GM23338 (cell line): ENCODE measurements around the gene OTUD3. TPM values are rescaled to one million over a fixed set of nuclear protein-coding genes. Genes with fewer than 3 reads are reported as not detected.

Experiments
- ATAC-seq: fragments of 200-7000 bp; cut with Tn5 transposase; 3 replicates; pipeline ENCODE4 v1.9.1; 2020
- DNase-seq: peaks from one replicate; pipeline ENCODE4 v3.0.0-alpha.2; 2015; ENCODE audit warnings: low spot score
- H2AFZ ChIP-seq: fragments of 200-600 bp; sonication (generic); 2 replicates; pipeline ENCODE4 v1.8.0; 2016; ENCODE audit warnings: antibody characterized with exemption, mild to moderate bottlenecking, moderate library complexity
- H3F3A ChIP-seq: fragments of 200-600 bp; sonication (generic); replicated peaks from 2 replicates; pipeline ENCODE4 v1.8.0; 2017; ENCODE audit warnings: antibody characterized with exemption, mixed run types, low read depth
- H3K27ac ChIP-seq: fragments of 200-600 bp; sonication (generic); 2 replicates; pipeline ENCODE4 v1.6.1; 2016; ENCODE audit warnings: low read depth
- H3K27me3 ChIP-seq: fragments of 200-600 bp; sonication (generic); 2 replicates; pipeline ENCODE4 v1.8.0; 2016; ENCODE audit warnings: mild to moderate bottlenecking, mixed run types, moderate library complexity; ENCODE audit not compliant: insufficient read depth
- H3K36me3 ChIP-seq: fragments of 200-600 bp; sonication (generic); 2 replicates; pipeline ENCODE4 v1.8.0; 2016; ENCODE audit warnings: mild to moderate bottlenecking; ENCODE audit not compliant: insufficient read depth
- H3K4me1 ChIP-seq: fragments of 200-600 bp; sonication (generic); 2 replicates; pipeline ENCODE4 v1.8.0; 2016; ENCODE audit warnings: mild to moderate bottlenecking, moderate library complexity; ENCODE audit not compliant: insufficient read depth
- H3K4me2 ChIP-seq: fragments of 200-600 bp; sonication (generic); 2 replicates; pipeline ENCODE4 v1.7.1; 2017; ENCODE audit warnings: mixed run types
- H3K4me3 ChIP-seq: fragments of 200-600 bp; sonication (generic); 2 replicates; pipeline ENCODE4 v1.6.1; 2016; ENCODE audit warnings: mixed run types
- H3K79me2 ChIP-seq: fragments of 200-600 bp; sonication (generic); replicated peaks from 2 replicates; pipeline ENCODE4 v1.8.0; 2017; ENCODE audit warnings: mild to moderate bottlenecking; ENCODE audit not compliant: insufficient read depth
- H3K9me2 ChIP-seq: fragments of 200-600 bp; sonication (generic); 2 replicates; pipeline ENCODE4 v1.8.0; 2017; ENCODE audit not compliant: insufficient read depth
- H4K20me1 ChIP-seq: fragments of 200-600 bp; sonication (generic); replicated peaks from 2 replicates; pipeline ENCODE4 v1.8.0; 2017; ENCODE audit warnings: mild to moderate bottlenecking; ENCODE audit not compliant: insufficient read depth
- H3K27ac Mint-ChIP-seq: 2 replicates; pipeline ENCODE4 v1.8.0; 2020; ENCODE audit warnings: inconsistent platforms, mild to moderate bottlenecking, moderate library complexity, mixed read lengths
- H3K27me3 Mint-ChIP-seq: 3 replicates; pipeline ENCODE4 v1.8.0; 2022; ENCODE audit warnings: low read depth, mild to moderate bottlenecking, moderate library complexity, mixed read lengths, inconsistent platforms; ENCODE audit not compliant: insufficient read depth, poor library complexity
- H3K36me3 Mint-ChIP-seq: 3 replicates; pipeline ENCODE4 v1.8.0; 2021; ENCODE audit warnings: low read depth, mild to moderate bottlenecking, inconsistent platforms, moderate library complexity, mixed read lengths
- H3K4me1 Mint-ChIP-seq: 3 replicates; pipeline ENCODE4 v1.8.0; 2020; ENCODE audit warnings: mild to moderate bottlenecking, inconsistent platforms, mixed read lengths
- H3K4me3 Mint-ChIP-seq: 3 replicates; pipeline ENCODE4 v1.8.0; 2021; ENCODE audit warnings: moderate library complexity, mild to moderate bottlenecking, inconsistent platforms, mixed read lengths
- H3K9me3 Mint-ChIP-seq: 3 replicates; pipeline ENCODE4 v1.8.0; 2020; ENCODE audit warnings: moderate library complexity, mild to moderate bottlenecking, inconsistent platforms, mixed read lengths
- CREB1 ChIP-seq: fragments of 250-450 bp; sonication (Bioruptor Pico); IDR thresholded peaks from 2 replicates; pipeline ENCODE4 v1.5.0; 2020; ENCODE audit warnings: low read depth, mild to moderate bottlenecking, moderate library complexity
- CTCF ChIP-seq, 2 experiments: fragments of 200-600 bp in 1 of 2; sonication (generic) in 1 of 2; conservative IDR thresholded peaks; 2 replicates each; pipeline versions ENCODE4 v1.5.1 to v1.6.1; 2016 to 2017; ENCODE audit warnings: antibody characterized with exemption in 2 of 2, low read depth in 2 of 2, mild to moderate bottlenecking in 2 of 2, moderate library complexity in 1 of 2
- EZH2 ChIP-seq: fragments of 200-600 bp; sonication (generic); IDR thresholded peaks from one replicate; pipeline ENCODE4 v1.8.0; 2017; ENCODE audit warnings: antibody characterized with exemption, mild to moderate bottlenecking, low read depth; ENCODE audit not compliant: unreplicated experiment
- EZH2phosphoT487 ChIP-seq: fragments of 200-600 bp; sonication (generic); IDR thresholded peaks from one replicate; pipeline ENCODE4 v1.8.1; 2018; ENCODE audit warnings: antibody characterized with exemption; ENCODE audit not compliant: unreplicated experiment
- JUNB ChIP-seq: IDR thresholded peaks from one replicate; pipeline ENCODE4 v1.6.1; 2016; ENCODE audit warnings: antibody characterized with exemption; ENCODE audit not compliant: unreplicated experiment
- NANOG ChIP-seq: IDR thresholded peaks from 2 replicates; pipeline ENCODE4 v1.6.1; 2016; ENCODE audit warnings: antibody characterized with exemption, borderline replicate concordance
- POLR2AphosphoS5 ChIP-seq: IDR thresholded peaks from 2 replicates; pipeline ENCODE4 v1.6.1; 2016; ENCODE audit warnings: antibody characterized with exemption, low read depth
- REST ChIP-seq: IDR thresholded peaks from one replicate; pipeline ENCODE4 v1.6.1; 2018; ENCODE audit warnings: antibody characterized with exemption; ENCODE audit not compliant: unreplicated experiment
- STAT1 ChIP-seq: IDR thresholded peaks from one replicate; pipeline ENCODE4 v1.6.1; 2016; ENCODE audit warnings: antibody characterized with exemption; ENCODE audit not compliant: unreplicated experiment
- ZNF114 ChIP-seq: fragments of 250-450 bp; sonication (Bioruptor Pico); IDR thresholded peaks from 2 replicates; pipeline ENCODE4 v1.5.0; 2020; ENCODE audit warnings: mild to moderate bottlenecking, moderate library complexity
- ZNF331 ChIP-seq: fragments of 250-450 bp; sonication (Bioruptor Pico); IDR thresholded peaks from 2 replicates; pipeline ENCODE4 v1.5.0; 2020; ENCODE audit warnings: low read depth, mild to moderate bottlenecking, moderate library complexity
- polyA plus RNA-seq: library from polyadenylated mRNA; unstranded; fragments of >200 nt; fragmentation: Nextera tagmentation; extraction: Ambion mirVana; gene quantifications from 2 replicates; pipeline ENCODE4 v1.2.1, GENCODE V29; 2016
- total RNA-seq: library from RNA; depleted of rRNA; stranded (reverse); fragments of >200 nt; shearing (Covaris generic); gene quantifications from 2 replicates; pipeline ENCODE4 v1.2.3, GENCODE V29; 2014
- TF ChIP-seq, protein P1 (sequence below): IDR thresholded peaks from 2 replicates; pipeline ENCODE4 v1.6.1; 2016; ENCODE audit warnings: antibody characterized with exemption

OTUD3 gene
- total and polyA plus RNA-seq, 2 experiments from 2014 or later, result 3.0 to 12.9 TPM

DNA sequence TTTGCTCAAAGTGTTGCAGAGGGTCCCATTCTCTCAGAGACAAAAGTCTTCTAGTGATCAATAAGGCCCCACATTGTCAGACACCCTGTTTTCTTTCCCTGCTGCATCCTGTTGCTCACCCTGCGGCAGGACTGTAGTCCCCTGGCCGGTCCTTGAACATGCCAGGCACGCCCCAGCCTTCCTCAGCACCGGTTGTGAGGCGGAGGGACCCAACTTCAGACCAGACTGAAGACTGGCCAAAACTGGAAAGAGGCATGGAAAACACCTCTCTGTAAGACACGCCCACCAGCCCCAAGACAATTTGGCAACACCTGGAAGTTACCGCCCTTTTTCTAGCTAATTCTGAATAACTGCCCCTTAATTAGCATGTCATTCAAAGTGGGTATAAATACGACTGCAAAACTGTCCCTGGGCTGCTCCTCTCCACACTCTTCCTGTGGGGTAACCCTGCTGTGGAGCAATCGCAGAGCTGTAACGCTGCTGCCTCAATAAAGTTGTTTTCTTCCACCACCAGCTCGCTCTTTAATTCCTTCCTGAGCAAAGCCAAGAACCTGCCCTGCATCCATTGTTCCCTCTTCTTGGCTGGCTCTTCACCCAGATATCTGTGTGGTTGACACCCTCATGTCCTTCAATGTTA, 73.5 kb downstream of the OTUD3 start:
- Histone ChIP-seq H3K27ac (no peak overlapping the region), H3K4me3 (no peak overlapping the region), H3K9me2 (peaks cover 7% of the 10 kb centered on the region; the same call in 1 of the 2 replicates), H4K20me1 (no peaks in the 10 kb centered on the region), H3K4me1 (peaks cover 5% of the 10 kb centered on the region; the same call in 1 of the 2 replicates), H3F3A (no peaks in the 10 kb centered on the region), H3K4me2 (no peak overlapping the region), H2AFZ (peak overlapping the region; percentile 43; the same call in 1 of the 2 replicates), H3K36me3 (no peaks in the 10 kb centered on the region), H3K79me2 (no peaks in the 10 kb centered on the region), H3K27me3 (no peaks in the 10 kb centered on the region)
- Mint-ChIP-seq H3K27ac (no peak overlapping the region), H3K27me3 (peaks cover 8% of the 10 kb centered on the region), H3K9me3 (peaks cover 16% of the 10 kb centered on the region), H3K36me3 (peaks cover 12% of the 10 kb centered on the region; the same call in 2 of the 3 replicates), H3K4me3 (no peak overlapping the region), H3K4me1 (peaks cover 16% of the 10 kb centered on the region; the same call in 2 of the 3 replicates)
- DNase-seq (peak; percentile 17), ATAC-seq (no peak)
- TF ChIP-seq EZH2phosphoT487, result no peak
- TF ChIP-seq POLR2AphosphoS5, result no peak
- no peak for TF ChIP-seq ZNF114 (CRISPR knock-in tag)
- TF ChIP-seq JUNB, result no peak
- no peak for TF ChIP-seq STAT1
- TF ChIP-seq NANOG, result no peak
- no peak for TF ChIP-seq EZH2

GRCh38 chr1:19957779-19958178, 75.6 kb downstream of the OTUD3 start:
- H3K4me2 ChIP-seq, result no peak overlapping the region
- H3K4me1 Mint-ChIP-seq, result peaks cover 17% of the 10 kb centered on the region
- no peak overlapping the region for H3K4me3 Mint-ChIP-seq
- H4K20me1 ChIP-seq, result no peaks in the 10 kb centered on the region
- no peak overlapping the region for H3K4me3 ChIP-seq
- no peaks in the 10 kb centered on the region for H3K79me2 ChIP-seq
- H3K27me3 ChIP-seq, result no peaks in the 10 kb centered on the region
- peaks cover 10% of the 10 kb centered on the region; the same call in 1 of the 2 replicates for H3K4me1 ChIP-seq
- peak overlapping the region; percentile 52; the same call in 1 of the 2 replicates for H2AFZ ChIP-seq
- H3K9me3 Mint-ChIP-seq, result peaks cover 22% of the 10 kb centered on the region
- H3F3A ChIP-seq, result no peaks in the 10 kb centered on the region
- ATAC-seq (peak; percentile 74), DNase-seq (peak; percentile 45)
- peaks cover 7% of the 10 kb centered on the region; the same call in 1 of the 2 replicates for H3K9me2 ChIP-seq
- no peaks in the 10 kb centered on the region for H3K36me3 ChIP-seq
- peaks cover 9% of the 10 kb centered on the region for H3K27me3 Mint-ChIP-seq
- no peak overlapping the region for H3K27ac Mint-ChIP-seq
- peaks cover 12% of the 10 kb centered on the region for H3K36me3 Mint-ChIP-seq
- H3K27ac ChIP-seq, result no peak overlapping the region
- TF ChIP-seq EZH2, result no peak
- TF ChIP-seq CTCF (conservative IDR thresholded peaks at IDR 0.05; ENCODE audit: low read depth in 2 of 2), result peak; percentile 25 to 33; a peak in 3 of 4 replicates

- peaks cover 5% of the 10 kb centered on the region for H3K27me3 Mint-ChIP-seq
- no peaks in the 10 kb centered on the region for H3K27me3 ChIP-seq
Measured at GRCh38 chr1:19960591-19960990, 78.4 kb downstream of the OTUD3 start.

More at GRCh38 chr1:19960591-19960990, 78.4 kb downstream of the OTUD3 start:
- DNase-seq (peak; percentile 46), ATAC-seq (peak; percentile 61)
- no peak overlapping the region for H2AFZ ChIP-seq
- Mint-ChIP-seq H3K4me3 (no peak overlapping the region), H3K36me3 (peaks cover 4% of the 10 kb centered on the region; the same call in 1 of the 3 replicates), H3K4me1 (peaks cover 17% of the 10 kb centered on the region), H3K9me3 (peaks cover 10% of the 10 kb centered on the region), H3K27ac (no peak overlapping the region)
- H3K4me2 ChIP-seq, result no peak overlapping the region
- TF ChIP-seq ZNF331 (CRISPR knock-in tag), result no peak
- TF ChIP-seq JUNB, result no peak
- no peak for TF ChIP-seq CREB1 (CRISPR knock-in tag)
- TF ChIP-seq, protein P1, sequence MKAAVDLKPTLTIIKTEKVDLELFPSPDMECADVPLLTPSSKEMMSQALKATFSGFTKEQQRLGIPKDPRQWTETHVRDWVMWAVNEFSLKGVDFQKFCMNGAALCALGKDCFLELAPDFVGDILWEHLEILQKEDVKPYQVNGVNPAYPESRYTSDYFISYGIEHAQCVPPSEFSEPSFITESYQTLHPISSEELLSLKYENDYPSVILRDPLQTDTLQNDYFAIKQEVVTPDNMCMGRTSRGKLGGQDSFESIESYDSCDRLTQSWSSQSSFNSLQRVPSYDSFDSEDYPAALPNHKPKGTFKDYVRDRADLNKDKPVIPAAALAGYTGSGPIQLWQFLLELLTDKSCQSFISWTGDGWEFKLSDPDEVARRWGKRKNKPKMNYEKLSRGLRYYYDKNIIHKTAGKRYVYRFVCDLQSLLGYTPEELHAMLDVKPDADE, result no peak
- no peak for TF ChIP-seq REST
- no peak for TF ChIP-seq EZH2phosphoT487
- H3K36me3 ChIP-seq, result no peaks in the 10 kb centered on the region
- H3K79me2 ChIP-seq, result no peaks in the 10 kb centered on the region
- peaks cover 7% of the 10 kb centered on the region; the same call in 1 of the 2 replicates for H3K9me2 ChIP-seq
- H4K20me1 ChIP-seq, result no peaks in the 10 kb centered on the region
- no peak overlapping the region for H3K27ac ChIP-seq
- peaks cover 10% of the 10 kb centered on the region; the same call in 1 of the 2 replicates for H3K4me1 ChIP-seq
- no peak overlapping the region for H3K4me3 ChIP-seq
- H3F3A ChIP-seq, result no peaks in the 10 kb centered on the region
